Measurements from ENCODE around the gene LPIN2. TPM values are rescaled to one million over a fixed set of nuclear protein-coding genes. Genes with fewer than 3 reads are reported as not detected.

The LPIN2 gene
- total and polyA plus RNA-seq, 3 donors from 2014 or later = 56.0 to 141 (median 109) TPM

- 61% methylated on average over 4 of the region's 4 CpGs for WGBS, 2 donors
- DNase-seq = no peak
- Histone ChIP-seq H3K36me3 (ENCODE audit: low read depth, missing control alignments) (no peaks in the 10 kb centered on the region), H3K27ac (no peak overlapping the region), H3K4me3 (no peak overlapping the region), H3K9me3 (no peaks in the 10 kb centered on the region), H3K4me1 (peaks cover 6% of the 10 kb centered on the region), H3K27me3 (no peaks in the 10 kb centered on the region)
- intact Hi-C loops (cut with DNase I; ENCODE audit: low total_unique reads) = no loop called here
- TF ChIP-seq CTCF (IDR thresholded peaks at IDR 0.05) (no peak), POLR2A (IDR thresholded peaks at IDR 0.05) (no peak)
Measured at GRCh38 chr18:3055186-3055728, 42.3 kb upstream of the LPIN2 start.

GRCh38 chr18:3054780-3055179 is 41.8 kb upstream of the LPIN2 start:
- no peaks in the 10 kb centered on the region for H3K27me3 ChIP-seq
- no peak for TF ChIP-seq POLR2A (IDR thresholded peaks at IDR 0.05)
- TF ChIP-seq CTCF (IDR thresholded peaks at IDR 0.05) = no peak
- no peak for DNase-seq
- WGBS, 2 donors = 92 to 97% methylated on average over 3 of the region's 3 CpGs
- no peaks in the 10 kb centered on the region for H3K36me3 ChIP-seq (ENCODE audit: low read depth, missing control alignments)
- intact Hi-C loops (cut with DNase I; ENCODE audit: low total_unique reads) = no loop called here
- peaks cover 6% of the 10 kb centered on the region for H3K4me1 ChIP-seq
- H3K9me3 ChIP-seq = no peaks in the 10 kb centered on the region
- no peak overlapping the region for H3K27ac ChIP-seq
- H3K4me3 ChIP-seq = no peak overlapping the region

- no peaks in the 10 kb centered on the region for H3K9me3 ChIP-seq
- no peaks in the 10 kb centered on the region for H3K27me3 ChIP-seq
- 97 to 99% methylated on average over 6 of the region's 6 CpGs for WGBS, 2 donors
- no peaks in the 10 kb centered on the region for H3K36me3 ChIP-seq (ENCODE audit: low read depth, missing control alignments)
- intact Hi-C loops (cut with DNase I; ENCODE audit: low total_unique reads) = no loop called here
- H3K27ac ChIP-seq = no peak overlapping the region
- no peak overlapping the region for H3K4me3 ChIP-seq
- DNase-seq = no peak
- peaks cover 6% of the 10 kb centered on the region for H3K4me1 ChIP-seq
- no peak for TF ChIP-seq CTCF (IDR thresholded peaks at IDR 0.05)
- TF ChIP-seq POLR2A (IDR thresholded peaks at IDR 0.05) = no peak
Measured at GRCh38 chr18:3054214-3054613, 41.3 kb upstream of the LPIN2 start.

- WGBS, 2 donors = 92 to 98% methylated on average over 4 of the region's 4 CpGs
- DNase-seq = no peak
- intact Hi-C loops (cut with DNase I; ENCODE audit: low total_unique reads) = no loop called here
Measured at GRCh38 chr18:3053081-3053480, 40.1 kb upstream of the LPIN2 start.

More at GRCh38 chr18:3053081-3053480, 40.1 kb upstream of the LPIN2 start:
- TF ChIP-seq CTCF (IDR thresholded peaks at IDR 0.05) (no peak), POLR2A (IDR thresholded peaks at IDR 0.05) (no peak)
- peaks cover 6% of the 10 kb centered on the region for H3K4me1 ChIP-seq
- no peak overlapping the region for H3K4me3 ChIP-seq
- no peaks in the 10 kb centered on the region for H3K27me3 ChIP-seq
- no peaks in the 10 kb centered on the region for H3K9me3 ChIP-seq
- H3K27ac ChIP-seq = no peak overlapping the region
- no peaks in the 10 kb centered on the region for H3K36me3 ChIP-seq (ENCODE audit: low read depth, missing control alignments)

Data from testis (tissue), 3 donors.